ENCODE data around the gene ERICH6B. TPM values are rescaled to one million over a fixed set of nuclear protein-coding genes. Genes with fewer than 3 reads are reported as not detected.

ERICH6B gene
- total and polyA plus RNA-seq, 2 of the 13 experiments (the other 11 are each of a cell fraction or from before 2014, with no cell fraction given) = not detected

DNA sequence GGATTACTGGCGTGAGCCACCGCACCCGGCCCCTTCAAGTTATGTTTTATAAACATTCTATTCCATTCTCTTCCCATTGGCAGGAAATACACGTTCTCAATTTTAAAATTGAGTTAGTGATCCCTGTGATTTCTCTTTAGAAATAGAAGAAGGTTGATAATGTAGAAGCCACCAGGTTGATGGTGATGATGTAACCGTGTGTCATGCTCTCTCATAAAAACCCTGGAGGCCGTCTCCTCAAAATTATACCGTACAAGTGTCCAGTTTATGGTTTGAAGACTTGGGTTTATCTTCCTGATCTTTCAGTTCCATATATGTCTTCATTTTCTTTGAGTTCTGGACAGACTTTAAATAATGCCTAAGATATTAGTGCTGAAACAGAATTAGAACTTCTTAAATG is 118.6 kb downstream of the ERICH6B start:
- H3K9me3 ChIP-seq (ENCODE audit: low read length) = no peaks in the 10 kb centered on the region
- no peak overlapping the region for H2AFZ ChIP-seq (ENCODE audit: low read length)
- H3K4me1 ChIP-seq (ENCODE audit: insufficient read depth, low read length) = peaks cover 14% of the 10 kb centered on the region
- no peak for DNase-seq (ENCODE audit: low spot score)
- H3K9ac ChIP-seq (ENCODE audit: insufficient read depth, low read depth, low read length) = no peak overlapping the region
- in situ Hi-C loops (cut with HindIII; ENCODE audit: extremely low pct_ligation_motif_present, low pct_unique_long_range_greater_than_20kb) (no loop called here), intact Hi-C loops (cut with micrococcal nuclease; ENCODE audit: unreplicated experiment) (loop anchor here (5.0 kb wide), 1 partner anchor 445 kb away; no protein-coding TSS in a partner anchor)
- peaks cover 4% of the 10 kb centered on the region; the same call in 1 of the 2 replicates for H4K20me1 ChIP-seq (ENCODE audit: insufficient read depth, low read length)
- H3K4me3 ChIP-seq (replicated peaks in 1 of 3; ENCODE audit: insufficient read depth in 1 of 3, low read depth in 2 of 3, low read length in 3 of 3) = no peak overlapping the region
- BruUV-seq (replicated peaks) = no TSS peak
- H3K27ac ChIP-seq (ENCODE audit: extremely low read length, insufficient read depth, low read length) = no peak overlapping the region
- peaks cover 8 to 66% of the 10 kb centered on the region in 2 experiments; a peak in 3 of 5 replicates for H3K36me3 ChIP-seq (replicated peaks in 1 of 2; ENCODE audit: control insufficient read depth in 1 of 2, insufficient read depth in 2 of 2, low read length in 2 of 2)
- TF ChIP-seq NPAS2 (CRISPR knock-in tag; IDR thresholded peaks at IDR 0.05; ENCODE audit: borderline replicate concordance) (no peak), ZNF180 (CRISPR knock-in tag; IDR thresholded peaks at IDR 0.05; ENCODE audit: borderline replicate concordance, low read depth) (no peak), ZNF766 (CRISPR knock-in tag; IDR thresholded peaks at IDR 0.05; ENCODE audit: borderline replicate concordance) (no peak), ZNF746 (CRISPR knock-in tag; IDR thresholded peaks at IDR 0.05) (no peak), JUND (CRISPR knock-in tag; IDR thresholded peaks at IDR 0.05) (no peak), CCAR2 (optimal IDR thresholded peaks at IDR 0.05; ENCODE audit: low read depth, low read length) (no peak), HDAC6 (IDR thresholded peaks at IDR 0.05; ENCODE audit: low read depth, low read length) (no peak), ZNF816 (CRISPR knock-in tag; IDR thresholded peaks at IDR 0.05; ENCODE audit: borderline replicate concordance) (no peak)
- TF ChIP-seq, protein P1, sequence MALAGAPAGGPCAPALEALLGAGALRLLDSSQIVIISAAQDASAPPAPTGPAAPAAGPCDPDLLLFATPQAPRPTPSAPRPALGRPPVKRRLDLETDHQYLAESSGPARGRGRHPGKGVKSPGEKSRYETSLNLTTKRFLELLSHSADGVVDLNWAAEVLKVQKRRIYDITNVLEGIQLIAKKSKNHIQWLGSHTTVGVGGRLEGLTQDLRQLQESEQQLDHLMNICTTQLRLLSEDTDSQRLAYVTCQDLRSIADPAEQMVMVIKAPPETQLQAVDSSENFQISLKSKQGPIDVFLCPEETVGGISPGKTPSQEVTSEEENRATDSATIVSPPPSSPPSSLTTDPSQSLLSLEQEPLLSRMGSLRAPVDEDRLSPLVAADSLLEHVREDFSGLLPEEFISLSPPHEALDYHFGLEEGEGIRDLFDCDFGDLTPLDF (CRISPR knock-in tag; IDR thresholded peaks at IDR 0.05) = no peak
- no peak for FAIRE-seq
- ChIA-PET POLR2A (no interaction called here), CTCF (ENCODE audit: low intra/inter-chr PET ratio, low total read pairs) (no interaction called here)
- no peaks in the 10 kb centered on the region for H3K79me2 ChIP-seq (ENCODE audit: insufficient read depth, low read length)
- no peak overlapping the region for H3K4me2 ChIP-seq (ENCODE audit: low read depth, low read length)
- ATAC-seq = no peak
- WGBS (ENCODE audit: low lambda C conversion rate) = 85% methylated on average over 7 of the region's 7 CpGs
- no peaks in the 10 kb centered on the region for H3K27me3 ChIP-seq (ENCODE audit: control insufficient read depth in 1 of 2, insufficient read depth in 2 of 2, low read length in 2 of 2)
